HepG2 (cell line): ENCODE data around the gene CEBPG. TPM values are rescaled to one million over a fixed set of nuclear protein-coding genes. Genes with fewer than 3 reads are reported as not detected.

Experiments used
- AHR ChIP-seq: IDR thresholded peaks from 2 replicates; pipeline ENCODE4 v1.6.1; 2018; ENCODE audit warnings: missing genetic modification reagents, missing compliant biosample characterization
- AKNA ChIP-seq: sonication (generic); formaldehyde crosslinking; IDR thresholded peaks from 2 replicates; pipeline ENCODE4 v1.4.0; 2020; ENCODE audit warnings: missing genetic modification reagents, borderline replicate concordance
- CBFB ChIP-seq: sonication (generic); formaldehyde crosslinking; IDR thresholded peaks from 2 replicates; pipeline ENCODE4 v1.4.0; 2020; ENCODE audit warnings: missing genetic modification reagents
- CEBPG ChIP-seq: IDR thresholded peaks from 2 replicates; pipeline ENCODE4 v1.6.1; 2016
- ETV6 ChIP-seq: sonication (generic); formaldehyde crosslinking; conservative IDR thresholded peaks from 2 replicates; pipeline ENCODE4 v1.4.0; 2020; ENCODE audit warnings: missing genetic modification reagents
- HDAC6 ChIP-seq: fragments of 200-600 bp; sonication (generic); IDR thresholded peaks from 2 replicates; pipeline ENCODE4 v1.7.0; 2017; ENCODE audit warnings: mild to moderate bottlenecking, antibody characterized with exemption, low read length, low read depth
- ISX ChIP-seq: sonication (generic); formaldehyde crosslinking; conservative IDR thresholded peaks from 2 replicates; pipeline ENCODE4 v1.5.0; 2020; ENCODE audit warnings: missing genetic modification reagents
- KLF15 ChIP-seq: sonication (generic); formaldehyde crosslinking; IDR thresholded peaks from 2 replicates; pipeline ENCODE4 v1.8.1; 2023; ENCODE audit warnings: borderline replicate concordance, mild to moderate bottlenecking, inconsistent platforms, missing genetic modification reagents, mixed read lengths
- SATB2 ChIP-seq: sonication (generic); formaldehyde crosslinking; IDR thresholded peaks from 2 replicates; pipeline ENCODE4 v1.5.0; 2020; ENCODE audit warnings: missing genetic modification reagents
- SKIL ChIP-seq: sonication (generic); formaldehyde crosslinking; IDR thresholded peaks from 2 replicates; pipeline ENCODE4 v1.8.0; 2022; ENCODE audit warnings: missing genetic modification reagents, mild to moderate bottlenecking, moderate library complexity, borderline replicate concordance
- SNRNP70 ChIP-seq: fragments of 200-400 bp; formaldehyde crosslinking; IDR thresholded peaks from 2 replicates; pipeline ENCODE4 v1.6.1; 2017; ENCODE audit warnings: mild to moderate bottlenecking, low read depth, low read length, moderate library complexity
- TGIF2 ChIP-seq: IDR thresholded peaks from 2 replicates; pipeline ENCODE4 v1.6.1; 2016; ENCODE audit warnings: control low read depth, missing compliant biosample characterization
- ZBTB7A ChIP-seq: sonication (generic); formaldehyde crosslinking; IDR thresholded peaks from 2 replicates; pipeline ENCODE4 v1.8.0; 2022; ENCODE audit warnings: mild to moderate bottlenecking, missing genetic modification reagents
- ZNF33B ChIP-seq: sonication (generic); formaldehyde crosslinking; IDR thresholded peaks from 2 replicates; pipeline ENCODE4 v1.5.1; 2020; ENCODE audit warnings: mild to moderate bottlenecking, missing genetic modification reagents
- ZNF780A ChIP-seq: sonication (generic); formaldehyde crosslinking; IDR thresholded peaks from 2 replicates; pipeline ENCODE4 v1.8.0; 2022; ENCODE audit warnings: mild to moderate bottlenecking, missing genetic modification reagents, moderate library complexity
- polyA plus RNA-seq, 8 experiments: library from polyadenylated mRNA; depleted of rRNA in 3 of 8; stranded (reverse) in 7 of 8; unstranded in 1 of 8; fragments of >200 nt; fragmentation: Illumina TruSeq in 4 of 8; extraction: Trizol in 4 of 8; gene quantifications; 2 replicates each; pipeline versions ENCODE4 v1.2.1 to v1.2.3, GENCODE V29; 2011 to 2016; ENCODE audit warnings: low read depth in 4 of 8, missing spikeins in 1 of 8, mixed read lengths in 1 of 8; ENCODE audit not compliant: insufficient read depth in 1 of 8
- total RNA-seq, 5 experiments: library from RNA; depleted of rRNA; stranded (reverse); fragments of >200 nt; fragmentation: Illumina TruSeq; extraction: Trizol; gene quantifications; 2 replicates each; pipeline ENCODE4 v1.2.3, GENCODE V29; 2016; ENCODE audit warnings: low read depth in 1 of 5
- TF ChIP-seq, protein P1 (sequence below): sonication (generic); formaldehyde crosslinking; IDR thresholded peaks from 2 replicates; pipeline ENCODE4 v1.5.1; 2020; ENCODE audit warnings: missing genetic modification reagents, mild to moderate bottlenecking, borderline replicate concordance
- TF ChIP-seq, protein P2 (sequence below): sonication (generic); formaldehyde crosslinking; IDR thresholded peaks from 2 replicates; pipeline ENCODE4 v1.4.0; 2020; ENCODE audit warnings: missing genetic modification reagents, low read depth, mild to moderate bottlenecking, borderline replicate concordance
- TF ChIP-seq, protein P3 (sequence below): sonication (generic); formaldehyde crosslinking; IDR thresholded peaks from 2 replicates; pipeline ENCODE4 v1.4.0; 2020; ENCODE audit warnings: mild to moderate bottlenecking, missing genetic modification reagents
- TF ChIP-seq, protein P4 (sequence below): sonication (generic); formaldehyde crosslinking; IDR thresholded peaks from 2 replicates; pipeline ENCODE4 v1.4.0; 2020; ENCODE audit warnings: low read depth, mild to moderate bottlenecking, missing genetic modification reagents

CEBPG gene
- total and polyA plus RNA-seq, 2 of the 13 experiments (the other 11 are each of a cell fraction or from before 2014, with no cell fraction given), result 25.7 to 34.3 TPM

DNA sequence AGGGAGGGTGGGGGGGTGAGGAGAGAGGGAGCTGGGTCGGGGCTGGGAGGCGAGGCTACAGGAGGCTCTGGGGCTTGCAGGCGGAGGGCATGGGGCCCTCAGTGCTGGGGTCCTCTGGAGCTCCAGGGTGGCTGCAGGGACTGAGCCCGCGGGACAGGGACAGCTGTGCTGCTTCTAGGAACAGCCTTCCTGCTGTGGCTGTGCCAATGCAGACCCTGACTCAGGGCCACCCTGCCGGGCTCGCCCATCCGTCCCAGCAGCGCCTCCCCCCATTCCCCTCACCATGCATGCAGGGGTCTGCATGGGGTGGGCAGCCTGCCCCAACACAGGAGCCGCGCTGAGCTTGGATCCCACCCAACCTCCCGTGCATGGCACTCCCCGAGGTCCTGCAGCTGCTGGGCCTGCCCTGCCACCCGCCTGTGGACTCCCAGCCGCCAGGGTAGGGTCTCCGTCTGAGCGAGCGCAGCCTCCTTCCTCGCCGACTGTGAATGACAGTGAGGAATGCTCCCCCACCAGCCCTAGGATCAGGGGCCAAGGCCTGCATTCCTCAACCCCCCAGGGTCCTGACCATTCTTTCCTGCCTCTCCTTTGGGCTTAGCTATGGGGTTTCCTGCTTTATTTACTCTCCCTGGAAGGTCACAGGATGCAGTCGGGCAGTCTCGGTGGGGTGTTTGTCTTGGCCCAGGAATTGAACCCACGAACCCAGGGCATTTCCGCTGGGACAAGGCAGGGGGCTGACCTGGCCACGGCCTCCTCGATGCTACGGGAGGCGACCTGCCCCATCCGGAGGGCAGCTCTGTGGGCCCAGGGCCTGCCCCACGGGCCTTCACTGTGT, 23.4 kb downstream of the CEBPG start (continued):
- TF ChIP-seq AKNA (no peak), ETV6 (CRISPR knock-in tag) (no peak; the same call in 1 of the 2 replicates), CBFB (CRISPR knock-in tag) (peak; percentile 83), ZBTB7A (CRISPR knock-in tag) (peak; percentile 100), SKIL (CRISPR knock-in tag) (peak; percentile 100), HDAC6 (no peak), AHR (CRISPR knock-in tag) (no peak), KLF15 (CRISPR knock-in tag) (peak; percentile 40; the same call in 1 of the 2 replicates), SATB2 (CRISPR knock-in tag) (no peak), ZNF780A (CRISPR knock-in tag) (peak; percentile 55; the same call in 1 of the 2 replicates), ISX (CRISPR knock-in tag) (no peak), ZNF33B (CRISPR knock-in tag) (no peak), SNRNP70 (no peak), TGIF2 (CRISPR knock-in tag) (peak; percentile 49; the same call in 1 of the 2 replicates), CEBPG (peak; percentile 68)
- TF ChIP-seq, protein P1, sequence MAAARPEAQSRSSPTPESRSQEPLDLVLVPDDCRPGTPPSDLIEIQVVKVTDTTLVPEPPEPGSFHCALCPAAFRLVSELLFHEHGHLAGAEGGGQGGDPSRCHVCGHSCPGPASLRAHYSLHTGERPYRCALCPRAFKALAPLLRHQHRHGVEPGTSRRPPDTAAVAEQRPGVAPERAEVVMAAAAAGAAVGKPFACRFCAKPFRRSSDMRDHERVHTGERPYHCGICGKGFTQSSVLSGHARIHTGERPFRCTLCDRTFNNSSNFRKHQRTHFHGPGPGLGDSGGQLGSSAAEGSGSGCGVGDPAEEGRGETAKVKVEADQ (CRISPR knock-in tag), result peak; percentile 63; the same call in 1 of the 2 replicates
- TF ChIP-seq, protein P2, sequence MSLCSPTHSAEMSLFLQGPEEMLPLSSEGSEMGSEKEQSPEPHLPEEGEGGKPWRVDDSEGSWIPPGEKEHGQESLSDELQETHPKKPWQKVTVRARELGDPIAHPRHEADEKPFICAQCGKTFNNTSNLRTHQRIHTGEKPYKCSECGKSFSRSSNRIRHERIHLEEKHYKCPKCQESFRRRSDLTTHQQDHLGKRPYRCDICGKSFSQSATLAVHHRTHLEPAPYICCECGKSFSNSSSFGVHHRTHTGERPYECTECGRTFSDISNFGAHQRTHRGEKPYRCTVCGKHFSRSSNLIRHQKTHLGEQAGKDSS (CRISPR knock-in tag), result peak; percentile 65; the same call in 1 of the 2 replicates
- TF ChIP-seq, protein P3, sequence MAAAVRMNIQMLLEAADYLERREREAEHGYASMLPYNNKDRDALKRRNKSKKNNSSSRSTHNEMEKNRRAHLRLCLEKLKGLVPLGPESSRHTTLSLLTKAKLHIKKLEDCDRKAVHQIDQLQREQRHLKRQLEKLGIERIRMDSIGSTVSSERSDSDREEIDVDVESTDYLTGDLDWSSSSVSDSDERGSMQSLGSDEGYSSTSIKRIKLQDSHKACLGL, result peak; percentile 82; the same call in 1 of the 2 replicates
- TF ChIP-seq, protein P4, sequence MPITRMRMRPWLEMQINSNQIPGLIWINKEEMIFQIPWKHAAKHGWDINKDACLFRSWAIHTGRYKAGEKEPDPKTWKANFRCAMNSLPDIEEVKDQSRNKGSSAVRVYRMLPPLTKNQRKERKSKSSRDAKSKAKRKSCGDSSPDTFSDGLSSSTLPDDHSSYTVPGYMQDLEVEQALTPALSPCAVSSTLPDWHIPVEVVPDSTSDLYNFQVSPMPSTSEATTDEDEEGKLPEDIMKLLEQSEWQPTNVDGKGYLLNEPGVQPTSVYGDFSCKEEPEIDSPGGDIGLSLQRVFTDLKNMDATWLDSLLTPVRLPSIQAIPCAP (CRISPR knock-in tag), result no peak
